ENCODE data around the gene PI4K2A. TPM values are rescaled to one million over a fixed set of nuclear protein-coding genes. Genes with fewer than 3 reads are reported as not detected.

The PI4K2A gene
- total RNA-seq, 1 donor: 29.0 TPM

- Histone ChIP-seq H3K9me3 (ENCODE audit: low read depth, low read length) (no peaks in the 10 kb centered on the region), H3K4me1 (ENCODE audit: insufficient read depth, low read length) (peaks cover 38% of the 10 kb centered on the region), H3K4me3 (ENCODE audit: low read length) (no peak overlapping the region), H3K27me3 (ENCODE audit: insufficient read depth, low read length) (no peaks in the 10 kb centered on the region)
Observed at GRCh38 chr10:97717627-97718026, 77.2 kb downstream of the PI4K2A start.

DNA sequence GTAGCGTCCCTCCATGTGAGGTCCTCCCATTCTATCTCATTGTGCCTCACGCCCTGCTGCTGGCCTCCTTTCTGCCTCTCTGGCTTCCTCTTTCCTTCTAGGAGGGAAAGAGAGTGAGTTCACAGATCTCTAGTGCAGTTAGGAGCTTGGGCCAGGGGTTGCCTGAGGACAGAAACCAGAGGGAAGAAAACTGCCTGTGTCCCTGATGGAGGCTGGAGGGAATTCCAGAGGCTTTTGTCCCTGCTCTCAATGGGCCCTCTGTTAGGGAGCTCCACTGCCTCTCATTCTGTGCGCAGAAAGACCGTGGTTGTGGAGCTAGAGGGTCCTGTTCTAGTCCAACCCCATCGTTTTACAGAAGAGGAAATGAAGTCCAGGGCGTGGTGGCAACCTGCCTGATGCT, 77.7 kb downstream of the PI4K2A start:
- Histone ChIP-seq H3K4me1 (ENCODE audit: insufficient read depth, low read length) (peaks cover 33% of the 10 kb centered on the region), H3K27me3 (ENCODE audit: insufficient read depth, low read length) (no peaks in the 10 kb centered on the region), H3K4me3 (ENCODE audit: low read length) (no peak overlapping the region), H3K9me3 (ENCODE audit: low read depth, low read length) (no peaks in the 10 kb centered on the region)

DNA sequence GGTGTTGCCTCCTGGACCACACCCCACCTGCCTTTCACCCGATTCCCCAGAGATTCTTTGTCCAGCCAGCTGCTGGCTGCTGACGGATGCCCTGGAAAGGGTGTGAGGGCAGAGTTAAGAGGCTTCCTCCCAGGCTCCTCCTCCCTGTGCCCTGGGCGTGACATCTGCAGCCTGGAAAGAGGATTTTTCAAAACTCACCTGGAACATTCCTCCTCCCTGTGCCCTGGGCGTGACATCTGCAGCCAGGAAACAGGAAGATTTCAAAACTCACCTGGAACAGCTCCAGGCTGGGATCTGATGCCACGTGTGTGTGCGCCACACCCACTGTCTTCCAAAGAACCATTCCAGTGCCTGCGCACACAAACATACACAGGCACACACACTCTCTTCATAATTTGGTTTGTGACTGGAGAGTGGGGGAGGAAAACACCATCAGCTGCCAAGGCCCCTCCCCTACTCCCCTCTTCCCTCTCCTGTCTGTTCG, 78.2 kb downstream of the PI4K2A start:
- peaks cover 30% of the 10 kb centered on the region for H3K4me1 ChIP-seq (ENCODE audit: insufficient read depth, low read length)

DNA sequence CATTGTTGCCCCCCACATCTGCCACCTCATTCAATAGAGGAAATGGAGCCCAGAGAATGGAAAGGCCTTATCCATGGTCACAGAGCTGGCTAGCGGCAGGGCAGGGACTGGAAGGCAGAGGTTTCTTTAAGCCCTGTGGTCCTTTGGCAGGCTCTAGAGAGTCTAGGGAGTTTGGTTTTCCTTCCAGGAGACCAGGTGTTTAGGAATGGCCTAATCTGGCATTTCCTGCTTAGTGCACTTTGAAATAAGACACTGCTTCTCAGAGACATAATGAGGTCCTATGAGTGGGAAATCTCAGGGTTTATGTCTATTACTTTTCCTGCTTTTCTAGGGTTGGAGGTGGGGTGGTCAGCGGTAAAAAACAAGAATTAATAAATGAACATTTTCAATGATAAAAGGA, 79.1 kb downstream of the PI4K2A start:
- Histone ChIP-seq H3K9me3 (ENCODE audit: low read depth, low read length) (no peaks in the 10 kb centered on the region), H3K4me1 (ENCODE audit: insufficient read depth, low read length) (peaks cover 25% of the 10 kb centered on the region), H3K4me3 (ENCODE audit: low read length) (no peak overlapping the region), H3K27me3 (ENCODE audit: insufficient read depth, low read length) (no peaks in the 10 kb centered on the region)

More for the DNA sequence above, 78.2 kb downstream of the PI4K2A start:
- no peaks in the 10 kb centered on the region for H3K9me3 ChIP-seq (ENCODE audit: low read depth, low read length)
- no peaks in the 10 kb centered on the region for H3K27me3 ChIP-seq (ENCODE audit: insufficient read depth, low read length)
- no peak overlapping the region for H3K4me3 ChIP-seq (ENCODE audit: low read length)

GRCh38 chr10:97721871-97722780, 81.7 kb downstream of the PI4K2A start:
- H3K9me3 ChIP-seq (ENCODE audit: low read depth, low read length): no peaks in the 10 kb centered on the region
- no peaks in the 10 kb centered on the region for H3K27me3 ChIP-seq (ENCODE audit: insufficient read depth, low read length)
- no peak overlapping the region for H3K4me3 ChIP-seq (ENCODE audit: low read length)
- H3K4me1 ChIP-seq (ENCODE audit: insufficient read depth, low read length): peaks cover 15% of the 10 kb centered on the region

- H3K4me3 ChIP-seq (ENCODE audit: low read length): no peak overlapping the region
- no peaks in the 10 kb centered on the region for H3K9me3 ChIP-seq (ENCODE audit: low read depth, low read length)
- H3K4me1 ChIP-seq (ENCODE audit: insufficient read depth, low read length): peaks cover 12% of the 10 kb centered on the region
- H3K27me3 ChIP-seq (ENCODE audit: insufficient read depth, low read length): no peaks in the 10 kb centered on the region
Observed at GRCh38 chr10:97723001-97723400, 82.5 kb downstream of the PI4K2A start.

- no peaks in the 10 kb centered on the region for H3K27me3 ChIP-seq (ENCODE audit: insufficient read depth, low read length)
- no peak overlapping the region for H3K4me3 ChIP-seq (ENCODE audit: low read length)
- no peaks in the 10 kb centered on the region for H3K9me3 ChIP-seq (ENCODE audit: low read depth, low read length)
- H3K4me1 ChIP-seq (ENCODE audit: insufficient read depth, low read length): no peaks in the 10 kb centered on the region
Observed at GRCh38 chr10:97724341-97724941, 84.0 kb downstream of the PI4K2A start.

Other genes starting within 250 kb of the PI4K2A start
- gene RRP12, start 239.3 kb upstream of the PI4K2A start, total RNA-seq: 37.8 TPM
- gene PGAM1, start 214.5 kb upstream of the PI4K2A start, total RNA-seq: 155 TPM
- 24.6 TPM for gene EXOSC1, start 194.7 kb upstream of the PI4K2A start, total RNA-seq
- gene ZDHHC16, start 194.5 kb upstream of the PI4K2A start, total RNA-seq: 5.5 TPM
- 30.2 TPM for gene MMS19, start 142.2 kb upstream of the PI4K2A start, total RNA-seq
- gene UBTD1, start 141.7 kb upstream of the PI4K2A start, total RNA-seq: 6.3 TPM
- gene ANKRD2, start 67.9 kb upstream of the PI4K2A start, total RNA-seq: not detected
- gene HOGA1, start 56.3 kb upstream of the PI4K2A start, total RNA-seq: not detected
- gene C10orf62, start 51.0 kb upstream of the PI4K2A start, total RNA-seq: not detected
- not detected for gene MORN4, start 7.2 kb upstream of the PI4K2A start, total RNA-seq
- gene AVPI1, start 46.6 kb downstream of the PI4K2A start, total RNA-seq: 7.8 TPM
- gene MARVELD1, start 73.1 kb downstream of the PI4K2A start, total RNA-seq: 5.5 TPM
- gene ZFYVE27, start 96.5 kb downstream of the PI4K2A start, total RNA-seq: 33.2 TPM
- 0.52 TPM for gene SFRP5, start 131.3 kb downstream of the PI4K2A start, total RNA-seq
- 1.7 TPM for gene GOLGA7B, start 209.2 kb downstream of the PI4K2A start, total RNA-seq